Skeletal muscle tissue (tissue), 4 donors: ENCODE measurements around the gene MROH7. TPM values are rescaled to one million over a fixed set of nuclear protein-coding genes. Genes with fewer than 3 reads are reported as not detected.

Experiments used
- H3K27ac ChIP-seq: one replicate; pipeline ENCODE4 v1.7.0; 2013; ENCODE audit warnings: mild to moderate bottlenecking, low read depth, low read length, inconsistent platforms
- H3K27me3 ChIP-seq, 3 donors: one replicate each; pipeline ENCODE4 v1.7.0; 2013; ENCODE audit warnings: low read length in 3 of 3; ENCODE audit not compliant: control insufficient read depth in 3 of 3, insufficient read depth in 3 of 3
- H3K36me3 ChIP-seq, 3 donors: one replicate each; pipeline ENCODE4 v1.7.0; 2013; ENCODE audit warnings: low read length in 3 of 3; ENCODE audit not compliant: control insufficient read depth in 3 of 3, insufficient read depth in 3 of 3
- H3K4me1 ChIP-seq, 3 donors: one replicate each; pipeline ENCODE4 v1.7.0; 2013; ENCODE audit warnings: low read length in 3 of 3, mild to moderate bottlenecking in 3 of 3; ENCODE audit not compliant: control insufficient read depth in 3 of 3, insufficient read depth in 3 of 3
- H3K4me3 ChIP-seq, 3 donors: one replicate each; pipeline ENCODE4 v1.7.0; 2013; ENCODE audit warnings: low read length in 3 of 3
- H3K9ac ChIP-seq, 3 donors: one replicate each; pipeline ENCODE4 v1.7.0; 2013; ENCODE audit warnings: low read length in 3 of 3, mild to moderate bottlenecking in 3 of 3, moderate library complexity in 2 of 3, low read depth in 1 of 3
- H3K9me3 ChIP-seq, 3 donors: one replicate each; pipeline ENCODE4 v1.7.0; 2013; ENCODE audit warnings: low read length in 3 of 3; ENCODE audit not compliant: control insufficient read depth in 3 of 3
- total RNA-seq: library from RNA; depleted of rRNA; stranded (reverse); fragments of >200 nt; gene quantifications from one replicate; pipeline ENCODE4 v1.2.3, GENCODE V29; 2014
- donor health status: Osteomylitis.

The MROH7 gene
- total RNA-seq, 1 donor from 2014 or later = 1.6 TPM

DNA sequence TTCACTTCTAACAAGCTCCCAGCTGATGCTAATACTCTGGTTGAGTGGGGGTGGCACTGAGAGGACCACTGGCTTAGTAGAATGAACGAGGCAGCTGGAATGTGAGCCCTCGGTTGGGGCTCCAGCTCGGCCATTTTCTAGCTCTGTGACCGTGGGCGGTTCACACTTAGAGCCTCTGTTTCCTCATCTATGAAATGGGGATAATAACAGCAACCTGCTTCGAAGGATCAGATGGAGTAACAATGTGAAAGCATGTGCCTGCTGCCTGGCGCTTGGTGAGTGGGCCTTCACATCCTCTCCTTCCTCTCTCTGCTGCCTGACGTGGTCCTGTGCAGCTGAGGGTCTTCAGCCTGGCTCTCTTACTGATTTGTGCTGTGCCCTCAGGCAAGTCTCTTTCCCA, 53.2 kb downstream of the MROH7 start:
- no peaks in the 10 kb centered on the region for H3K27me3 ChIP-seq
- H3K27ac ChIP-seq = no peak overlapping the region
- H3K9ac ChIP-seq = no peak overlapping the region
- peaks cover 0 to 16% (median 6%) of the 10 kb centered on the region in 3 donors for H3K36me3 ChIP-seq
- no peak overlapping the region for H3K4me3 ChIP-seq
- H3K9me3 ChIP-seq = no peaks in the 10 kb centered on the region
- H3K4me1 ChIP-seq = no peaks in the 10 kb centered on the region

DNA sequence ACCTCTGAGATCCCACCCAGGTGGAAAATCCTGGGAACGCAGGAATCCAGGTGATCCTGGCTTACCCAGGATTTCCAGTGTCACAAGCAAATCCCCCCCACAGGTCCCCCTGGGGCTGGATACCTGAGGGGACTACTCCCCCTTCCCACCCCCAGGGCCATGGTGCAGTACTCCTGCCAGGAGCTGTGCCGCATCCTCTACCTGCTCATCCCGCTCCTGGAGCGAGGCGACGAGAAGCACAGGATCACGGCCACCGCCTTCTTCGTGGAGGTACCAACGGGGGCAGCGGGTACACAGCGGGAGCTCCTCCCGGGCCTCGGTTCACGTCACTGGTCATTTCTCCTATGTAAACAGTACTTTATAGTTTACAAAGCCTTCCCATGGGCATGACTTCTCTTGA, 53.6 kb downstream of the MROH7 start:
- Histone ChIP-seq H3K4me3 (no peak overlapping the region), H3K27ac (no peak overlapping the region), H3K27me3 (no peaks in the 10 kb centered on the region), H3K9ac (no peak overlapping the region), H3K4me1 (no peaks in the 10 kb centered on the region), H3K9me3 (no peaks in the 10 kb centered on the region), H3K36me3 (peaks cover 0 to 20% (median 7%) of the 10 kb centered on the region in 3 donors)

DNA sequence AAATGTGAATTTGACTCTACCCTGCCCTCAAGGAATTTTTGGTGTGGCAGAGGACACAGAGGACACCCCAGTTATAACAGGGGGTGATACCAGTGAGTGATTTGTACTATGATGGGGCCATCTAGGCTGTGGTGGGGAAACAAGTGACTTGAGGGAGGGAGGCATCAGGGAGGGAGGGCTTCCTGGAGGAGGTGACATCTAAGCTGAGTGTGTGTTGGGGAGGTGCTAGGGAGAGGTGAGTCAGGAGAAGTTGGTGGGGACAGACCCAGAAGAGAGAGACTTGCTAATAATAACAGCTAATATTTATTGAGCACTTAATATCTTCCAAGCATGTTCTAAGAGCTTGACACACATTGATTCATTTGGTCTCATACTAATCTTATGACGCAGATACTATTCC, 54.2 kb downstream of the MROH7 start:
- H3K27ac ChIP-seq = no peak overlapping the region
- no peaks in the 10 kb centered on the region for H3K4me1 ChIP-seq
- peaks cover 0 to 23% (median 9%) of the 10 kb centered on the region in 3 donors for H3K36me3 ChIP-seq
- H3K27me3 ChIP-seq = no peaks in the 10 kb centered on the region
- H3K9ac ChIP-seq = no peak overlapping the region
- H3K9me3 ChIP-seq = no peaks in the 10 kb centered on the region
- no peak overlapping the region for H3K4me3 ChIP-seq

DNA sequence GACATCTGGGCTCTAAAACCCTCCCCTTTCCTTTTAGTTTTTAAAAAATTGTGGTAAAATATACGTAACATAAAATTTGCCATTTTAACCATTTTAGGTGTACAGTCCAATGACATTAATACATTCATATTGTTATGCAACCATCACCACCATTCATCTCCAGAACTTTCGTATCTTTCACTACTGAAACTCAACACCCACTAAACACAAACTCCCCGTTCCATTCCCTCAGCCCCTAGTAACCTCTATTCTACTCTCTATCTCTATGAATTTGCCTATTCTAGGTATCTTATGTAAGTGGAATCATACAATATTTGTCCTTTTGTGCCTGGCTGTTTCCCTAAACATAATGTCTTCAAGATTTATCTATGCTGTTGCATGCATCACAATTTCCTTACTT, 54.7 kb downstream of the MROH7 start:
- Histone ChIP-seq H3K27me3 (no peaks in the 10 kb centered on the region), H3K4me1 (no peaks in the 10 kb centered on the region), H3K9ac (no peak overlapping the region), H3K27ac (no peak overlapping the region), H3K4me3 (no peak overlapping the region), H3K36me3 (peaks cover 0 to 28% (median 14%) of the 10 kb centered on the region in 3 donors), H3K9me3 (no peaks in the 10 kb centered on the region)

DNA sequence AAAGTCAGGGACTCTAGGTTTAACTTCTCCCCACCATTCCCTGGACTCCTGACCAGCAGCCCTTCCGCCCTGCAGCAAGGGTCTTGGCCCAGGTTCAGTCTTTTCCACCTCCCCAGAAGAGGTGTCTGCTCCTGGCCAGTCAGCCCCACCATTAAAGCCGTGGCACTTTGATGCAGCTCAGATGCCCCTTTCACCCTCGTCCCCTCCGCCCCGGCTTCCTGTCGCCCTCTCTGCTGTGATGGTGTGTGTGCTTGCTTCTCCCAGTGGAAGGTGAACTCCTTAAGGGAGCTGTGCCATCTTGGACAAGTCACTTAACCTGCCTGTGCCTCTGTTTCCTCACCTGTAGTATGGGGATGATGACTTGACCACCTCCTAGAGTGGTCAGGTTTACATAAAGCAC, 56.3 kb downstream of the MROH7 start:
- Histone ChIP-seq H3K4me3 (no peak overlapping the region), H3K9me3 (no peaks in the 10 kb centered on the region), H3K36me3 (peaks cover 0 to 34% (median 21%) of the 10 kb centered on the region in 3 donors), H3K27me3 (no peaks in the 10 kb centered on the region), H3K9ac (no peak overlapping the region), H3K4me1 (no peaks in the 10 kb centered on the region), H3K27ac (no peak overlapping the region)

DNA sequence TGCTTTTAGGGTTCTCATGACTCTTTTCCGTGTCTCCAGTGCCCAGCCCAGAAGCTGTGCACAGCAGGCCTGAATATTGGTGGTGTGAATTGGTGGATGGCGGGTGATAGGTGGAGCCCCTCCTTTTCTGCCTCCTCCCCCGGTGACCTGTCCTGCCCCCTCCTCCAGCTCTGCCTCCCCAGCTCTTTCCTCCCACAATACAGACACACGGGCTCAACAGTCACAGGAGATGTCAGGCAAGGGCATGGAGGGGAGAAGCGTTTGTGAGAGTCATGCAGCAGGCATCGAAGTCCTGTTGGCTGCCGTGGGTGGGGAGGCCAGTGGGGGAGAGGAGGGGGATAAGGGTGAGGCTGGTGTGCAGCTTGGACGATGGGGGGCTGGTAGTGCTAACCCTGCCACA, 56.8 kb downstream of the MROH7 start:
- Histone ChIP-seq H3K36me3 (peaks cover 0 to 38% (median 24%) of the 10 kb centered on the region in 3 donors), H3K27ac (no peak overlapping the region), H3K9ac (no peak overlapping the region), H3K4me1 (no peaks in the 10 kb centered on the region), H3K9me3 (no peaks in the 10 kb centered on the region), H3K4me3 (no peak overlapping the region), H3K27me3 (no peaks in the 10 kb centered on the region)

DNA sequence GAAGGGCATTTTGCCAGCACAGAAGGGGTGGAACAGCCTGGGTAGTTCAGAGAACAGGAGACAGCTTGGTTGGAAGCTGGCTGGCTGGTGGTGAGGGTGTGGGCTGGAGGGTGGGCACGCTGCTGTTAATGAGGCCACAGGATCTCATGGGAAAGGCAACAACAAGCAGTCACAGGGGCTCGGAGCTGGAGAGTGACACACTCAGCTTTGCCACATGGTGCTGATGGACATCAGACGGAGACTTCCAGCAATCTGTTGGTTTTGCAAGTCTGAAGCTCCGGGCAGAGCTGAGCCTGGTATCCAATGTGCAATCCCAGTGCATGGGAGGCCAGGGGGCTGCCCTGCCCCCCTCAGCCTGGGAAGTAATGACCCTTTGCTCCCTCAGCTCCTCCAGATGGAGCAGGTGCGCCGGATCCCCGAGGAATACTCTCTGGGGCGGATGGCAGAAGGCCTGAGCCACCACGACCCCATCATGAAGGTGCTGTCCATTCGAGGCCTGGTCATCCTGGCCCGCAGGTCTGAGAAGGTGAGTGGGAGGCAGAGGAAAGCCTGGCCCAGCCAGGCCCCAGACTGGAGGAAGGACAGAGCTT, 58.4 kb downstream of the MROH7 start:
- Histone ChIP-seq H3K9me3 (no peaks in the 10 kb centered on the region), H3K27ac (no peak overlapping the region), H3K4me3 (no peak overlapping the region), H3K36me3 (peaks cover 0 to 37% (median 28%) of the 10 kb centered on the region in 3 donors), H3K27me3 (no peaks in the 10 kb centered on the region), H3K9ac (no peak overlapping the region), H3K4me1 (no peaks in the 10 kb centered on the region)

DNA sequence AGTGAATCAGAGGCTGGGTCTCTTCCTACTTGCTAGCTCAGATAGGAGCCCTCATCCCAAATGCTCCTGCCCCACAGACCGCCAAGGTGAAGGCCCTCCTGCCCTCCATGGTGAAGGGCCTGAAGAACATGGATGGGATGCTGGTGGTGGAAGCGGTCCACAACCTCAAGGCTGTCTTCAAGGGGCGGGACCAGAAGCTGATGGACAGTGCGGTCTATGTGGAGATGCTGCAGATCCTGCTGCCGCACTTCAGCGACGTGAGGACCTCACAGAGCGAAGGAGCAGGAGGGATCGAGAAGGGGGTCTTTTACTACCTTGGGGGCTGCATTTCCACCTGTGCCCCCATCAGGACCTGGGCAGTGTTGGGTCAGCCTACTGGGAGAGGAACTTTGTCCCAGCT, 59.5 kb downstream of the MROH7 start:
- no peaks in the 10 kb centered on the region for H3K4me1 ChIP-seq
- no peak overlapping the region for H3K9ac ChIP-seq
- H3K4me3 ChIP-seq = no peak overlapping the region
- H3K9me3 ChIP-seq = no peaks in the 10 kb centered on the region
- peaks cover 0 to 37% (median 36%) of the 10 kb centered on the region in 3 donors for H3K36me3 ChIP-seq
- H3K27me3 ChIP-seq = no peaks in the 10 kb centered on the region
- H3K27ac ChIP-seq = no peak overlapping the region

DNA sequence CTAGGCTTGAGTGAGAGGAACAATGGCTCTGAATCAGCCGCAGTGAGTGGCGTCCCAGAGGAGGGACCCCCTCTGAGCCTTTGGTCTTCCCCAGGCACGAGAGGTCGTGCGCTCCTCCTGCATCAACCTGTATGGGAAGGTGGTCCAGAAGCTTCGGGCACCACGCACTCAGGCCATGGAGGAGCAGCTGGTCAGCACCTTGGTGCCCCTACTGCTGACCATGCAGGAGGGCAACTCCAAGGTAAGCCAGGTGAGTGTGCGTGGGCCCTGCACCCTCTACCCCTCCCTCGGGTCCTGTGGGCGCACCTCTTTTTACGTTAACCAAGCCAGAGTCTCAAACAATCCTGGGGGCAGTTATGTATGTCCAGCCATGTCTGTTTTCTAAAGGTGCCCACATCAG, 60.4 kb downstream of the MROH7 start:
- no peak overlapping the region for H3K27ac ChIP-seq
- no peaks in the 10 kb centered on the region for H3K9me3 ChIP-seq
- no peaks in the 10 kb centered on the region for H3K4me1 ChIP-seq
- peaks cover 0 to 42% (median 42%) of the 10 kb centered on the region in 3 donors for H3K36me3 ChIP-seq
- H3K4me3 ChIP-seq = no peak overlapping the region
- H3K27me3 ChIP-seq = no peaks in the 10 kb centered on the region
- no peak overlapping the region for H3K9ac ChIP-seq

DNA sequence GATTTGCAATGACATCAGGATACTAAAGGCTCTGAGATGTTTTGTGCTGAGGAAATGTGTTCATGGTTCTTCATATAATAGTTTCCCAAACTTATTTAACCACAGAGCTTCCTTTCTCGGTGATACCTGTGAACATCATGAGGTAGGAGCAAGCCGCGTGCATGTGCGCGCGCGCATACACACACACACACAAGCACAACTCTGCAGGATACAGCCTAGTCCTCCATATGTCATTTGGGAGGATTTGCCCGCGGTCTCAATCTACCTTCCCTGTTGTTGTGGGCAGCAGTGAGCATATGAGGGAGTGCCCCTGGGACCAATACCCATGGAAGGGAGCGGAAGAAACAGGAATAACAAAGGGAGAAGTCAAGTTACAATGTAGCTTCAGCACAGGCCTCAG, 61.9 kb downstream of the MROH7 start:
- Histone ChIP-seq H3K9ac (no peak overlapping the region), H3K36me3 (peaks cover 0 to 42% (median 41%) of the 10 kb centered on the region in 3 donors), H3K27me3 (no peaks in the 10 kb centered on the region), H3K4me1 (no peaks in the 10 kb centered on the region), H3K9me3 (no peaks in the 10 kb centered on the region), H3K27ac (no peak overlapping the region), H3K4me3 (no peak overlapping the region)
